IPS-11a (cell line): Measurements from ENCODE around the gene BCR.
"Not testable (repeated sequence)": the region's sequence is repeated elsewhere in the genome, so short reads cannot be mapped to it uniquely, and the experiment has no call there.

Experiments used
- H3K4me3 ChIP-seq: one replicate; pipeline ENCODE4 v1.5.1; 2013; ENCODE audit warnings: low read depth, low read length, control low read depth

BCR gene

DNA sequence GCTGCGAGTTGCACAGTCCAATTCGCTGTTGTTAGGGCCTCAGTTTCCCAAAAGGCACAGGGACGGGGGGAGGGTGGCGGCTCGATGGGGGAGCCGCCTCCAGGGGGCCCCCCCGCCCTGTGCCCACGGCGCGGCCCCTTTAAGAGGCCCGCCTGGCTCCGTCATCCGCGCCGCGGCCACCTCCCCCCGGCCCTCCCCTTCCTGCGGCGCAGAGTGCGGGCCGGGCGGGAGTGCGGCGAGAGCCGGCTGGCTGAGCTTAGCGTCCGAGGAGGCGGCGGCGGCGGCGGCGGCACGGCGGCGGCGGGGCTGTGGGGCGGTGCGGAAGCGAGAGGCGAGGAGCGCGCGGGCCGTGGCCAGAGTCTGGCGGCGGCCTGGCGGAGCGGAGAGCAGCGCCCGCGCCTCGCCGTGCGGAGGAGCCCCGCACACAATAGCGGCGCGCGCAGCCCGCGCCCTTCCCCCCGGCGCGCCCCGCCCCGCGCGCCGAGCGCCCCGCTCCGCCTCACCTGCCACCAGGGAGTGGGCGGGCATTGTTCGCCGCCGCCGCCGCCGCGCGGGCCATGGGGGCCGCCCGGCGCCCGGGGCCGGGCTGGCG lies at the start of gene BCR:
Gene BCR (plus strand): TSS at position 209 of the 592 bp plus-strand sequence. CDS start 452 bp downstream, outside the sequence.
- peak within 1 kb of the TSS; percentile 78 for H3K4me3 ChIP-seq

- H3K4me3 ChIP-seq, result no peak overlapping the region
Observed at GRCh38 chr22:23130697-23131096, 49.6 kb upstream of the BCR start.

- H3K4me3 ChIP-seq, result no peak overlapping the region
Observed at GRCh38 chr22:23131931-23132330, 48.4 kb upstream of the BCR start.

DNA sequence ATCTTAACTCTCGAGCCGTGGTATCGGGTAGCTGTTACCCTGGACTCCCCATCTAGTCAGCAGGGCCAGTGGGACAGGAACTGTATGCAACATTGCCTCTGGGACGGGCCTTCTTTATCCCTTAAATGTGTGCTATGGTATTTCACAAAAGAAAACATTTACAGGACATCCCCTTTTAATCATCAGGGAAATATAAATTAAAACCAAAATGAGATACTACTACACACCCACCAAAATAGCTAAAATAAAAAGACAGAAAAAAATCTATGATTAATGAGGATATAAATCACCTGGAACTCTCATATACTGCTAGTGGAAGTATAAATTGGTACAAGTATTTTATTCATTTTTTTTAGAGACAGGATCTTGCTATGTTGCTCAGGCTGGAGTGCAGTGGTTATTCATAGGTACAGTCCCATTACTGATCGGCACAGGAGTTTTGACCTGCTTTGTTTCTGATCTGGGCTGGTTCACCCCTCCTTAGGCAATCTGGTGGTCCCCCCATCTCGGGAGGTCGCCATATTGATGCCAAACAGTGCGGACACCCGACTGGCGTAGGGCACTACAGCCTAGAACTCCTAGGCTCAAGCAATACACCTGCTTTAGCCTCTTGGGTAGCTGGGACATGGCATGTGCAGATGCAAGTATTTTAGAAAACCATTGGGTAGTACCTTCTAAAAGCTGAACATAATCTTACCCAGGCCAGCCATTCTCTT lies 47.8 kb upstream of the BCR start:
- no peak overlapping the region for H3K4me3 ChIP-seq

DNA sequence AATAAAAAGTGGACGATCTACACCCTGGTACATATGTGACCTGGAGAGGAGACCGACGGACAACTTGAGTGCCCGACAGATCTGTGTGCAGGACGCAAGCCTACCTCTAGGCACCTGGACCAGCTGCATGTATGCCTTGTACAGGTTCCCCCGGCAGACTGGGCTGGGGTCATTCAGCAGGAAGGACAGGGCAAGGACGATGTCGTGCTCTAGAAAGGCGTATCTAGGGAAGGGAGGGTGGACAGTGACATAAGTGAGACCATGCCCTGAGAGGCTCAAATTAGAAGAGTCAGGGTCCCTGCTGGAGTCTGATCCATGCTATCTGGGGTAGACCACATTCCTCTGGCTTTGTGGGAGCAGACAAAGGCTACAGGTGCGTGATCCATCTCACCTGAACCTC lies 46.4 kb upstream of the BCR start:
- no peak overlapping the region for H3K4me3 ChIP-seq

- H3K4me3 ChIP-seq, result not testable (repeated sequence)
Observed at GRCh38 chr22:23136991-23137390, 43.3 kb upstream of the BCR start.

- H3K4me3 ChIP-seq, result no peak overlapping the region
Observed at GRCh38 chr22:23137468-23137867, 42.8 kb upstream of the BCR start.

DNA sequence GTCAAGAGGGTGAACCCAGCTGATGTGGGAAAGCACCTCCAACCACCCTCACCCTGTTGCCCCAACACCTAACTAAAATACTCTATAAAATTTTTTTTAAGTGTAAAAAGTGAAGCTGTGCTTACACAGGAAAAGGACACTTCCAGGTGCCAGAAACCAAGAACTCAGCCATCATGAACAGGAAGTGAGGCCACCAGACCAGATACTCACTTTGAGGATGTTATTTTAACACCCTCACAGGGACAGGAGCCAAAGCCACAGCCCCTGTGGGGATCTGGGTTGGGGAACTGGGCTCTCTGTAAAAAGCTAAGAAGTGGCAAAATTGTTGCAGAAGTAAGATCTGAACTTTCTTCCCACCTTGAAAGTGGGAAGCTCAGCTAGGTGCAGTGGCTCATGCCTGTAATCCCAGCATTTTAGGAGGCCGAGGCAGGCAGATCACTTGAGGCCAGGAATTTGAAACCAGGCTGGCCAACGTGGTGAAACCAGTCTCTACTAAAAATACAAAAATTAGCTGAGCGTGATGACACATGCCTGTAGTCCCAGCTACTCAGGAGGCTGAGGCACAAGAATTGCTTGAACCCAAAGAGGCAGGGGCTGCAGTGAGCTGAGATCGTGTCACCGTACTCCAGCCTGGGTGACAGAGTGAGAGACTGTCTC lies 42.3 kb upstream of the BCR start:
- H3K4me3 ChIP-seq, result no peak overlapping the region

DNA sequence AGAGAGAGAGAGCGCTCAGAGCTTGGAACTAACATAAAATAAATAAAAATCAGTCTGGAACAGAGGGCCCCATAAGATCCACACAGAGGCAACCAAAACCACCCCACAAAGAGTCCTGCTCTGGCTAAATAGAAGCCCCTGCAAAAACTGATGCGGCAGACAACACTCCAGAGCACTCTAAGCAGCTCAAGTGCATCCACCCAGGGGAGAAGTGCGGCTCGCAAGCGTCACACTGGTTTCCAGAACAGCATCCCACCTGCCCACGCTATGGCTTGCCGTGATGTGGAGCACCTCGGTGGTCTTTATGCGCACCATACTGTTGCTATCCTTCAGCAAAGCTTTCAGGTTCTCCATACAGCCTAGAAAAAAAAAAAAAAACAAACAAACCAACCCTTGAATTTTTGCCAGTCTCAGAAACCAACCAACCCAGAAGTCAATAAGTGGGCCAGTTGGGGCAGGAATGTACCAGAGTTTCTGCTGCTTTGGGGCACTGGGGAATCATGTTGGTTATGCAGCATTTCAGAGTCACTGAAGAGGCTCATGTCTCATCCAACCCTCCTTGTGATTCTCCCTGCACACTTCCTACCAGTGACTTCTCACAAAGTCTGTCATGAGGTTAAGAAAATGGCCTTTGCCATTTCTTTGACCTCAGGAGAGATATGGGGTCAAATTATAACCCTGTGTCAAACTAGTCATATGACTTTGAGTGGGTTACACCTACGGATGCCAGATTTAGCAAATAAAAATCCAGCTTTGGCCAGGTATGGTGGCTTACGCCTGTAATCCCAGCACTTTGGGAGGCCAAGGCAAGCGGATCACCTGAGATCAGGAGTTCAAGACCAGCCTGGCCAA lies 41.5 kb upstream of the BCR start:
- no peak overlapping the region for H3K4me3 ChIP-seq

DNA sequence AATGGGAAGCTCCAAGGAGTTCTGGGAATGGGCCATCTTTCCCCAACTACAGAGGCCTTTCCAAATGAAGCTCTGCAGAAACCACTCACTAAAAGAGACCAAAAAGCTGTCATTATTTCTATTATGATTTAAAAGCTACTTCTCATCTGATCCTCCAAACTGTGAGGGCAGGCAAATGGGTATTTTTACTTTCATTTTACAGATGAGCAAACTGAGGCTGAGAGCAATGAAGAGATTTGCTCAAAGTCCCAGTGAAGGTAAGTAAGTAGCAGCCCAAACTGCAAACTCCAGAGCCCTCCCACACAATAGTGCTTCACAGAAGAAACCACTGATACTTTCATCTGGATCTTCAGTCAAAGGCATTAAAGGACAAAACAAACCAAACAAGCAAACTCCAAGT lies 39.9 kb upstream of the BCR start:
- no peak overlapping the region for H3K4me3 ChIP-seq

DNA sequence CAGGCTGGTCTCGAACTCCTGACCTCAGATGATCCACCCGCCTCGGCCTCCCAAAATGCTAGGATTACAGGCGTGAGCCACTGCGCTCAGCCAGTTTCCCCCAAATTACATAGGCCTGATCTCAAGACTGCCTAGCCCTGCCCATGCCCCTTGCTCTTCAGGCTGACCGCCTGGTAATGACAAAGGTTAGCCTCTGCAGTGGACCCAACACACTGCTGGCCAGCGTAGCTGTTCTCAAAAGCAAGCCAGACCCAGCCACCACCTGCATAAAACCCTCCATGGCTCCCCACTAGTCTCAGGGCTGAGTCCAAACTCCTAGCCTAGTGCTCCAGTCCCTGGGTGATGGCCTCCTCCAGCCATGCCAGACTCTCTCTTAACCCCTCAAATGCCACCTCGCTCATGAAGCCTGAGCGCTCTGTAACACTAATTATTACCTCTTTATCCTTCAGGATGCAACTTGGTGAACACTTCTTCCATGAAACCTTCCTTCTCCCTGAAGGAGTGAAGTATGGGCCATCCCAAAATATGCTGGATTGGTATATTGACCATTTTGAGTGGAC lies 37.7 kb upstream of the BCR start:
- no peak overlapping the region for H3K4me3 ChIP-seq

- H3K4me3 ChIP-seq, result no peak overlapping the region
Observed at GRCh38 chr22:23143119-23143518, 37.2 kb upstream of the BCR start.

- no peak overlapping the region for H3K4me3 ChIP-seq
Observed at GRCh38 chr22:23144432-23144831, 35.9 kb upstream of the BCR start.

- H3K4me3 ChIP-seq, result peak within 1 kb of the TSS; percentile 43
Observed at GRCh38 chr22:23144932-23145877, 35.1 kb upstream of the BCR start, which contains the start of gene RAB36. TSS of gene RAB36 (plus strand) at chr22:23145477. CDS start at chr22:23146617, 1,140 bp downstream.

GRCh38 chr22:23145878-23146470 lies 34.3 kb upstream of the BCR start:
- H3K4me3 ChIP-seq, result no peak overlapping the region

DNA sequence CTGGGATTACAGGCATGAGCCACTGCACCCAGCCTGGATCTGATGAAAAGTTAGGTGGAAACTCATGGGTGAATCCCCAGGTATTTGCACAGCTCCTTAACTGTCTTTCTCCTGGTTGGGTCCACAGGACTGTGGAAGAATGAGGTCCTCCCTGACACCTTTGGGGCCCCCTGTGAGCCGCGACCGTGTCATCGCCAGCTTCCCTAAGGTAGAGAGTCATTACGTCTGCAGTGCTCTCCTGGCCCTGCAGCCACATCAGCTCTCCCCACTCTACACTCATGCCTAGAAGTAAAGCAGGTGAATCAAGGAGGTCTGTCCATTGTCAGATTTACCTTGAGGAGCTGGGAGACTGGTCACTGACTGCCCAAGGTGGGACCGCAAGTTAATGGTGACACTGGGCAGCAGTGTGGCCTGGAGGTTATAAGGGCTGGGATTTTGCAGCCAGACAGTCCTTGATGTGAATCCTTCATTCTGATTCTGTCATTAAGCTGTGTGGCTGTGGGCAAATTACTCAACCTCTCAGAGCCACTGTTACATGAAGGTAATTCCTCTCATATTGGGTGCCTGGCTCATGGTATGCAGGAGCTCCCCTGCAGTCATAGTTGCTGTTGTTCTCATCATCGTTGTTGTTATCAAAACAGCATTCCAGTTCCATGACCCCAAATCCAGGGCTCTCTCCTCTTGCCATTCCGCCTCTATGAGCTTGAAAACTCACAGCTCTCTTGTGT lies 33.7 kb upstream of the BCR start:
- no peak overlapping the region for H3K4me3 ChIP-seq

DNA sequence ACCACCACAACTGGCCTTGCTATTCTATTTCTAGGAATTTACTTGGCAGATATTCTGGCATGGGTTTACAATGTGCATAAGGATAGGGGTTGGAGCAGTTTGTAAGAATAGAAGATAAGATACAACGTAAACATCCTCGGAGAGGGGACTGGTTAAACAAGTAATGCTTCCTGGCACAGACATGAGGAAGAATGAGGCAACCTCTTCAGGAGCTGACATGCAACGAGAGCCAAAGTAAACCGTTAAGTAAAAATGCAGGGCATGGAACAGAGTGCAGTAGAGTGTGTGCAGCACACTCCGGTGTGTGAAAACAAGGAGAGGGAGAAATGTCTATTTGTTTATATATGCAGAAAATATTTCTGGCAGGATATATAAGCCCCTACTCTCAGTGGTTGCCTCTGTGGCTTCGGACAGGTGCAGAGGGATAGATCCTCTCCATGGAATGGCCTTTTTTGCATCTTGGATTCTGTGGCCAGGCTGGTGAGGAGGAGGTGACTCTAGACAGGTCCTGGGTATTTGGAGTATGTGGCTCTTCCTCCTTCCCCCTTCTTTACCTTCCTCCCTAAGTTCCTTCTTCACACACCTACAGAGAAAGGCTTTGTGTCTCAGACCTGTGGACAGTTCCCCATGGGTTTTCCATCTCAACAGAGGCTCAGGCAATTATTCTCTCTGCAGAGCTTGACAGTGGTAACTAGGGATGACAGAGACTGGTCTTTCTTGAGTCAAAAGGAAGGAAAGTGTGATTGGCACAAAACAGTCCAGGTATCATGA lies 32.5 kb upstream of the BCR start:
- H3K4me3 ChIP-seq, result no peak overlapping the region

DNA sequence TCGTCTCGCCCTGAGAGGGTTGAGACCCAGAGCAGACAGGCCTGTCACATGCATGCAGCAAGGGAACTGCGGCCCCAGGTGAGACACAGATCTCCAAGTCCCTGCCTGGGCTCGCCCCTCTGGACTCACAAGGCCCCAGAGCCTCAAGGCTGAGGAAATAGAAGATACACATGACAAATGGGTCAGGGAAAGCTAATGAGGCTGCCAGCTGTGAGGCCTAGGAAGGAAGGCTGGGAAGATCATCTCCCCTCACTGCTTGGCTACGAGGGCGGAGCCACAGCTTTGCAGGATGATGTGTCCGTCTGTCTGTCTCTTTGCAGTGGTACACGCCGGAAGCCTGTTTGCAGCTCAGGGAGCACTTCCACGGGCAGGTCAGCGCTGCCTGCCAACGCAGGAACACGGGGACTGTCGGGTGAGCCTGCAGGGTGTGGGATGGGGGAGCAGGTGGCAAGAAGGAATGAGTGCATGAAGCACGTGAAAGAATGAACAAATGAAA lies 30.5 kb upstream of the BCR start:
- no peak overlapping the region for H3K4me3 ChIP-seq
